ENCODE data around the gene IGF1R.

The IGF1R gene

DNA sequence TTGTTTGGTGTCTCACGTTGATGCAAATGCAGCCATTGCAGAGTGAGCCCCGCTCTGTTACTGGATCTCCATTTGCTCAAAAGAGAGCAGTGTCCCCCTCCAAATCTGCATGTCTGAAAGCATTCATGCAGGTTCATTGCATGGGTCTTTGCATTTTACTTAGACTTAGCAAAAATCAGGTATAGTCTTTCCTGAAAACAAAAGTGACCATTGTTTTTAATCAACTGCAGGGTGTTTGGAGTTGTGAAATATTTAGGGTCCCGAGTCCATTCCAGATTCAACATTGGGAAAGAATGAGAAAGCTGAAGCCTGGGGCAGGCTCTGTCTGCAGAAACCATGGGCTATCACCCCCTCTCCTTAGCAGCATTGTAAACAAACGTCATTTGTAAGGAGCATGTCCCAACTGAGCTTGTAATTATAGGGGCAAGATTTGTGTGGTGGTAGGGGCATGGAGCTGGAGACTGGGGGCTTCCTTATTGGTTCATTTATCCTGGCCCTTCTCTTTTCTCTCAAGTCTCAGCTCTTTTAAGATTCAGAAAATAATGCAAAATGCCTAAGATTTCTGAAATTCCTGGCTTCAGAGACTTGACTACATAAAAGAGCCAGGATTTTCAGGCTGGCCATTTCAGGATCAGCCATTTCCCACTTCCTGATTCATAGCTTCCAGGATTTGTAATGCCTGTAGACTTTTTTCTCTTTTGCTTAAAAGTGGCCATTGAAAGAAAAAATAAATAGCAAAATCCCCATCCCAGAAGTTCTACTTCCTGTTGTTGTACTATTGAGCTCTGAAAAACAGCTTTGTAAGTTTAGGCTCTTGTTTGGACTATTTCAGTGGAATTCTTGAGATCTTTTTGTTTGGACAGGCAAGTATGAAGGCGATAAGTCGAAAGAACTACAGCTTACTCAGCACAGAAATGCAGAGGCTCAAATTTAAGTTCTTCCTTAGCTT, 23.0 kb downstream of the IGF1R start:
- H3K27ac Mint-ChIP-seq = no peak overlapping the region
- intact Hi-C loops (cut with micrococcal nuclease) = loop anchor here (10.0 kb wide), 1 partner anchor 63 kb away; no protein-coding TSS in a partner anchor
- no peaks in the 10 kb centered on the region for H3K36me3 Mint-ChIP-seq (ENCODE audit: low read depth)
- H3K27me3 Mint-ChIP-seq = no peaks in the 10 kb centered on the region
- peaks cover 39% of the 10 kb centered on the region for H3K4me1 Mint-ChIP-seq (ENCODE audit: low read depth)
- H3K9me3 Mint-ChIP-seq = no peaks in the 10 kb centered on the region
- no peak overlapping the region for H3K4me3 Mint-ChIP-seq

- intact Hi-C loops (cut with micrococcal nuclease) = loop anchor here (10.0 kb wide), 1 partner anchor 62 kb away; no protein-coding TSS in a partner anchor
- Mint-ChIP-seq H3K27me3 (no peaks in the 10 kb centered on the region), H3K36me3 (ENCODE audit: low read depth) (no peaks in the 10 kb centered on the region), H3K9me3 (no peaks in the 10 kb centered on the region), H3K4me3 (no peak overlapping the region), H3K27ac (no peak overlapping the region), H3K4me1 (ENCODE audit: low read depth) (peaks cover 37% of the 10 kb centered on the region)
These were observed 24.8 kb downstream of the IGF1R start for GRCh38 chr15:98673133-98673532.

- no peaks in the 10 kb centered on the region for H3K9me3 Mint-ChIP-seq
- H3K4me1 Mint-ChIP-seq (ENCODE audit: low read depth) = peaks cover 26% of the 10 kb centered on the region
These were observed 26.0 kb downstream of the IGF1R start for GRCh38 chr15:98674336-98674735.

GRCh38 chr15:98676586-98677270, 28.4 kb downstream of the IGF1R start:
- H3K4me1 Mint-ChIP-seq (ENCODE audit: low read depth) = peaks cover 14% of the 10 kb centered on the region
- H3K27me3 Mint-ChIP-seq = no peaks in the 10 kb centered on the region
- no peaks in the 10 kb centered on the region for H3K9me3 Mint-ChIP-seq
- intact Hi-C loops (cut with micrococcal nuclease) = loop anchor here (10.0 kb wide), 1 partner anchor 58 kb away; no protein-coding TSS in a partner anchor
- no peaks in the 10 kb centered on the region for H3K36me3 Mint-ChIP-seq (ENCODE audit: low read depth)
- no peak overlapping the region for H3K4me3 Mint-ChIP-seq
- H3K27ac Mint-ChIP-seq = no peak overlapping the region

More at GRCh38 chr15:98674336-98674735, 26.0 kb downstream of the IGF1R start:
- H3K27ac Mint-ChIP-seq = no peak overlapping the region
- no peak overlapping the region for H3K4me3 Mint-ChIP-seq
- intact Hi-C loops (cut with micrococcal nuclease) = loop anchor here (10.0 kb wide), 1 partner anchor 60 kb away; no protein-coding TSS in a partner anchor
- H3K36me3 Mint-ChIP-seq (ENCODE audit: low read depth) = no peaks in the 10 kb centered on the region
- no peaks in the 10 kb centered on the region for H3K27me3 Mint-ChIP-seq

- no peak overlapping the region for H3K27ac Mint-ChIP-seq
- peaks cover 21% of the 10 kb centered on the region for H3K4me1 Mint-ChIP-seq (ENCODE audit: low read depth)
- no peaks in the 10 kb centered on the region for H3K36me3 Mint-ChIP-seq (ENCODE audit: low read depth)
- no peaks in the 10 kb centered on the region for H3K9me3 Mint-ChIP-seq
- no peaks in the 10 kb centered on the region for H3K27me3 Mint-ChIP-seq
- intact Hi-C loops (cut with micrococcal nuclease) = loop anchor here (10.0 kb wide), 1 partner anchor 57 kb away; no protein-coding TSS in a partner anchor
- H3K4me3 Mint-ChIP-seq = no peak overlapping the region
These were observed 29.2 kb downstream of the IGF1R start for GRCh38 chr15:98677345-98678059.

DNA sequence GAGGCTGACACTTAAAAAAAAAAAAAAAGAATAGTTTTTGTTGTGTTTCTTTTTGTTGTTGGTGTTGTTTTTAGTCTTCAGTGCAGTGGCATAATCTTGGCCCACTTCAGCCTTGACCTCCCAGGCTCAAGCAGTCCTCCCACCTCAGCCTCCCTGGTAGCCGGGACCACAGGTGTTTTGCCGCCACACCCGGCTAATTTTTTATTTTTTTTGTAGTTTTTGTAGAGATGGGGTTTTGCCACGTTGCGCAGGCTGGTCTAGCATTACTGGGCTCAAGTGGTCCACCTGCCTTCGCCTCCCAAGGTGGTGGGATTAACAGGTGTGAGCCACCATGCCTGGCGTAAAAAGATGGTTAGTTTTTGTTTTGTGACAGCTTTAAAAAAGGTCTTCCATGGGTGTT, 30.1 kb downstream of the IGF1R start:
- Mint-ChIP-seq H3K9me3 (no peaks in the 10 kb centered on the region), H3K36me3 (ENCODE audit: low read depth) (no peaks in the 10 kb centered on the region), H3K27ac (no peak overlapping the region), H3K27me3 (no peaks in the 10 kb centered on the region), H3K4me1 (ENCODE audit: low read depth) (peaks cover 29% of the 10 kb centered on the region), H3K4me3 (no peak overlapping the region)
- intact Hi-C loops (cut with micrococcal nuclease) = loop anchor here (10.0 kb wide), 1 partner anchor 56 kb away; no protein-coding TSS in a partner anchor

GRCh38 chr15:98681061-98681460, 32.7 kb downstream of the IGF1R start:
- Mint-ChIP-seq H3K9me3 (no peaks in the 10 kb centered on the region), H3K27me3 (no peaks in the 10 kb centered on the region), H3K4me3 (no peak overlapping the region), H3K27ac (no peak overlapping the region), H3K4me1 (ENCODE audit: low read depth) (peaks cover 54% of the 10 kb centered on the region), H3K36me3 (ENCODE audit: low read depth) (no peaks in the 10 kb centered on the region)
- intact Hi-C loops (cut with micrococcal nuclease) = no loop called here

GRCh38 chr15:98682992-98683701, 34.8 kb downstream of the IGF1R start:
- Mint-ChIP-seq H3K4me3 (no peak overlapping the region), H3K36me3 (ENCODE audit: low read depth) (no peaks in the 10 kb centered on the region), H3K9me3 (no peaks in the 10 kb centered on the region), H3K27me3 (no peaks in the 10 kb centered on the region), H3K27ac (no peak overlapping the region), H3K4me1 (ENCODE audit: low read depth) (peaks cover 66% of the 10 kb centered on the region)
- intact Hi-C loops (cut with micrococcal nuclease) = no loop called here

DNA sequence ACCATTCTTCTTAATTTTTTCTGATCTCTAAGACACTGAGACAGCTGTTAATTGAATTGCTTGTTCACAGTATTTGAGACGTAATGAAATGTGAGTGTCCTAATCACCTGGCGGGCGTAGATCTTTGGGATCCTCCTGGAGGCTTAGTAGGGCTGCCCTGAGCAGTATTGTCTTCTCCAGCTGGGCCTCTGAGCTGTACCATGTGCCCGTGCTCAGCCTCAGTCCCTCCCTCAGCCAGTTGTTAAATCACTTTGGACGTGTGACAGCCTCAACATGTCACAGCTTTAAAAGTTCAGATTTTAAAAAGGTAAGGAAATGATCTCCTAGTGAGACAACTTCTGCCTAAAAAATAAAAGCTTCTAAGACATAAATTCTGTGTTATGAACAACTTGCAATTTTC, 35.5 kb downstream of the IGF1R start:
- Mint-ChIP-seq H3K36me3 (ENCODE audit: low read depth) (no peaks in the 10 kb centered on the region), H3K9me3 (no peaks in the 10 kb centered on the region), H3K27ac (no peak overlapping the region), H3K4me1 (ENCODE audit: low read depth) (peaks cover 70% of the 10 kb centered on the region), H3K27me3 (no peaks in the 10 kb centered on the region), H3K4me3 (no peak overlapping the region)
- intact Hi-C loops (cut with micrococcal nuclease) = no loop called here

- H3K27ac Mint-ChIP-seq = no peak overlapping the region
- intact Hi-C loops (cut with micrococcal nuclease) = no loop called here
- H3K4me3 Mint-ChIP-seq = no peak overlapping the region
- H3K4me1 Mint-ChIP-seq (ENCODE audit: low read depth) = peaks cover 70% of the 10 kb centered on the region
- H3K27me3 Mint-ChIP-seq = no peaks in the 10 kb centered on the region
- H3K36me3 Mint-ChIP-seq (ENCODE audit: low read depth) = no peaks in the 10 kb centered on the region
- no peaks in the 10 kb centered on the region for H3K9me3 Mint-ChIP-seq
These were observed 36.1 kb downstream of the IGF1R start for GRCh38 chr15:98684436-98684835.

DNA sequence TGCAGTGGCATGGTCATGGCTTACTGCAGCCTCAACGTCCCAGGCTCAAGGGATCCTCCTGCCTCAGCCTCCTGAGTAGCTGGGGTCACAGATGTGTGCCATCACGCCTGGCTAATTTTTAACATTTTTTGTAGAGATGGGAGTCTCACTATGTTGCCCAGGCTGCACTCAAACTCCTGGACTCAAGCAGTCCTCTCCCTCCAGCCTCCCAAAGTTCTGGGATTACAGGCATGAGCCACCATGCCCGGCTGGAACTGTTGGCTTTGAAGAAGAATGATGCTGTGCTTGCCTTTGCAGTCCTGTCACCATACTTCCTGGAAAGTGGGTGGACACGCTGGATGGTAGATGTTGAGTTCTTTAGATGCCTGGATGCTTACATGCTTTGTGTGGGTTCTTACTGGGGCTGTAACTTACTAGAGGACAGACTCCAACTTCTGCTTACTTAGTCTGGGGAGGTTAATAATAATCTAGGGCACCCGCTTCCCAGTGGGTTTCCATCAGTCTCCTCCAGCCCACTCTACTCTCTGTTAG, 36.7 kb downstream of the IGF1R start:
- Mint-ChIP-seq H3K27me3 (no peaks in the 10 kb centered on the region), H3K9me3 (no peaks in the 10 kb centered on the region), H3K27ac (no peak overlapping the region), H3K36me3 (ENCODE audit: low read depth) (no peaks in the 10 kb centered on the region), H3K4me1 (ENCODE audit: low read depth) (peaks cover 75% of the 10 kb centered on the region), H3K4me3 (no peak overlapping the region)
- intact Hi-C loops (cut with micrococcal nuclease) = no loop called here

GRCh38 chr15:98686983-98687382, 38.6 kb downstream of the IGF1R start:
- intact Hi-C loops (cut with micrococcal nuclease) = no loop called here
- Mint-ChIP-seq H3K9me3 (no peaks in the 10 kb centered on the region), H3K4me3 (no peak overlapping the region), H3K27me3 (no peaks in the 10 kb centered on the region), H3K36me3 (ENCODE audit: low read depth) (no peaks in the 10 kb centered on the region), H3K27ac (no peak overlapping the region), H3K4me1 (ENCODE audit: low read depth) (peaks cover 66% of the 10 kb centered on the region)

DNA sequence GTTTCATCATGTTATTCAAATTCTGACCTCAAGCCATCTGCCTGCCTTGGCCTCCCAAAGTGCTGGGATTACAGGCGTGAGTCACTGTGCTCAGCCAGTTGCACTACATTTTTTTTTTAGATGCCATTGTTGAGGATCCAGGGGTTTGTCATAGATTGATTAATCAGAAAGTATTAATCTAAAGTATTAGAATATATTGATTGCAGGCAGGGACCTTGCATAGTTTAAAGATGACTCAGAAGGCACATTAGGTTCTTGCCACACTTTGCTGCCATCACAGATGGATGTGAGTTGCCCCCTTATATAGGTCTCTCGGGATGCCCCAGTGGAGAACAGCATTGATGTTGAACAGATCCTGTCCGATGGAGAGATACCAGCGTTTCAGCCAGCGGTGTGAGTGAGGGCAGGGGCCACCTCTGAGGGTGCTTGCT, 41.1 kb downstream of the IGF1R start:
- Mint-ChIP-seq H3K36me3 (ENCODE audit: low read depth) (no peaks in the 10 kb centered on the region), H3K27ac (no peak overlapping the region), H3K9me3 (no peaks in the 10 kb centered on the region), H3K4me1 (ENCODE audit: low read depth) (peaks cover 44% of the 10 kb centered on the region), H3K4me3 (no peak overlapping the region), H3K27me3 (no peaks in the 10 kb centered on the region)
- intact Hi-C loops (cut with micrococcal nuclease) = no loop called here
